GM19043 (cell line): ENCODE measurements around the gene DISC1.
"Not testable (repeated sequence)": the region's sequence is repeated elsewhere in the genome, so short reads cannot be mapped to it uniquely, and the experiment has no call there.

Source experiments
- ATAC-seq: cut with Tn5 transposase; IDR thresholded peaks from one replicate; pipeline ENCODE4 v1.9.1; 2021; ENCODE audit warnings: low read depth; ENCODE audit not compliant: unreplicated experiment

Gene DISC1

DNA sequence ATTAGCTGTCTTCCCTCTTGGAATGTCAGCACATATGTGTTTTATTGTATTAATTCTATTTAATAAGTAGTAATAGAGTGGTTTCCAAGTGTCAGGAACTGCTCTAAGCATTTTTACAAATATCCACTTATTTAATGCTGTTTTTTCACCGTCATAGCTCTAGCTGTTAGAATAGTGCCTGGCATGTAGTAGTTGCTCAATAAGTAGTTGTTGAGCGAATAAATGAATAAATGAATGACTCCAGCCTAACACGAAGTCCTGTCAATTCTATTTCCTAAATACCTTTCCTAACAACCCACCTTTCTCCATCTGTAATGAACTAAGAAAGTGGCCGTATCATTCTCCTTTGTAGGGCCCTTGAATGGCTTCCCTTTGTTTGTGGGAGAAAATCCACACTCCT, 312.5 kb downstream of the DISC1 start:
- ATAC-seq, result no peak

DNA sequence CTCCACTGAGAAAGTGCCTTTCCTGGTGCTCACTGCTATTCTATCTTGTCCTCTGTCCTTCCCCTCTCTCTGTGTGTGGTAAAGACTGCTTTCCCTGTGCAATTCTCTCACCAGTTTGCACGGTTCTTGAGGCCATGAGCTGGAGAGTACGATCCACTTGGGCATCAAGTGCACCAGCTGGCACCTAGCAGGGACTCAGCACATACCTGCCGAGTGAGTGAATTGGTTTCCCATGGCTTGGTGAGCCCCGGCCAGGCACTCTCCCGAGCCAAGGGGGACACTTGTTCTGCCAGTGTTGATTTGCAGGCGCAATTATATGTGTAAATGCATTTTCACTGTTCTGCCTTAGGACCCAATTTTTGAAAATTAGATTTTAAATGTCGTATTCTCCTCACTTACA, 313.5 kb downstream of the DISC1 start:
- no peak for ATAC-seq

DNA sequence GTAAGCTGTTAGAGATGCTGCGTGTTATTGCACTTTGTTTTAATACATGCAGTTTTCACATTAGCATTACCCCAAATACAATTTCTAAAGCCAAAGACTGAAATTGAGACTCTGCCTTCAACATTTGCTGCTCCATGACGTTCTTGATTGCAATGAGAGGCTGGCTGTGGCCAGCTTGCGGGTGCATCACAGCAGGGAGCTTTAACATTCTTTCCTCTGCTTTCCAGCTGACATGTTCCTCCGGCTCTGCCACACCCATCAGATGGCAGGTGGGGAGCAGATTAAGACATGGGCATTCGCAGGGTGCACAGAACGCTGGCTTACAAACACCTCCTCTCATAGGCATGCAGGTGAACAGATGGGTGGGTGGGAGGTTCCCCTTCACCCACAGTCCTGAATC, 314.1 kb downstream of the DISC1 start:
- no peak for ATAC-seq

DNA sequence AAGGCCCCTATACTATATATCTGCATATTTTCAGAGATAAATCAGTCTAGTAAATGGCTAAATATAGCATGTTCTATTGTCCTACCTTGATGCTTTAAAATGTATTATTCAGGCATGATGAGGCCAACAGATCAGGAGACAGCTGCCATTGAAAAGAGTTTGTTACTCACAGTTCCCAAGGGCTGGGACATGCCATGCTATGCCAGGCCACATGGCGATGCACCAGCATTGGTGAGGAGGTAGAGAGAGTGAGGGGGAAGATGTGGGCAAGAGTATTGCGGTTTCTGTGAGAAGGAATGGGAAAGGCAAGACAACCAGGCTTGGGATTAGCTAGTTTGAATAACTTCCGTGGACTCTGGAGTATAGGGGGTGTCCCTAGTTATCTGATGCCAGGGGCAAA, 316.5 kb downstream of the DISC1 start:
- ATAC-seq, result no peak

DNA sequence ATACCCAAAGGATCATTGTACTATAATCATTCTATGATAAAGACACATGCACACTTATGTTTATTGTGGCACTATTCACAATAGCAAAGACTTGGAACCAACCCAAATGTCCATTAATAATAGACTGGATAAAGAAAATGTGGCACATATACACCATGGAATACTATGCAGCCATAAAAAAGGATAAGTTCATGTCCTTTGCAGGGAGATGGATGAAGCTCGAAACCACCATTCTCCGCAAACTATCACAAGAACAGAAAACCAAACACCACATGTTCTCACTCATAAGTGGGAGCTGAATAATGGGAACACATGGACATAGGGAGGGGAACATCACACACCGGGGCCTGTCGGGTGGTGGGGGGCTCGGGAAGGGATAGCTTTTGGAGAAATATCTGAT, 321.5 kb downstream of the DISC1 start:
- ATAC-seq, result not testable (repeated sequence)

DNA sequence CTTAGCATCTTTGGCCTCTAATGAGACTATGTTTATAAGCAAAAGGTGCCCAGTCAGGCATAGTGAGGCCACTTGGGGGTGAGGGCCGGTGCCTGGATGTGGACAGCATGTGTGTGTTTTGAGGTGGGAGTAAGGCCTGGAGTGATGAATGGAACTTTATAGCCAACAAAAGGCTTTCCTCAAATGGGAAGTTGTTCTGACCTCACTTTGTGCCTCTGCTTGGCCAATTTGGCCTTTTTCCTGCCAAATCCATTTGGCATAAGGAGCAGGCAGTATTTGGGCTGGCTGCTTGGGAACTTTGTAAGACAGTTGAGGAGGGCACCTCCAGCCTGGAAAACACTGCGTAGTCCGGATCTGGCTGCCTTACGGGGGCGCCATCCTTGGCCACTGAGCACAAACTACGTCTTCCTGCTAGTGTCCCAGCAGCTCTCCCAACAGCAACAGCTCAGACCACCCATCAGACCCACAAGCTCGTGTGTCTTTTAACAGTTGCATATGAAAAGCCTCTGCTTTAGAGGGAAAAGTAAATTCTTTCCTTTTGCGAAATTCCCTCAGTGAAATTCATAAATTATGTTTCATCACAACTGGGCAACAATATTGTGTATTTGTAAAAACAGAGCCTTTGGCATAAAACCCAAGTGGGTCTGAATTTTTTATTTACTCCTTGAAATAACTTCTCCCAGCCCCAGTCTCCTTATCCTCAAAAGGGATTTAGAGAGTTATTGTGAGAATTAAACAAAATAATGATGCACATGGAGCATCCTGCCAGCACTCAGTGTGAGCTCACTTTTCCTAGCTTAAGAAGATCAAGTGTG, 322.9 kb downstream of the DISC1 start:
- ATAC-seq, result no peak

DNA sequence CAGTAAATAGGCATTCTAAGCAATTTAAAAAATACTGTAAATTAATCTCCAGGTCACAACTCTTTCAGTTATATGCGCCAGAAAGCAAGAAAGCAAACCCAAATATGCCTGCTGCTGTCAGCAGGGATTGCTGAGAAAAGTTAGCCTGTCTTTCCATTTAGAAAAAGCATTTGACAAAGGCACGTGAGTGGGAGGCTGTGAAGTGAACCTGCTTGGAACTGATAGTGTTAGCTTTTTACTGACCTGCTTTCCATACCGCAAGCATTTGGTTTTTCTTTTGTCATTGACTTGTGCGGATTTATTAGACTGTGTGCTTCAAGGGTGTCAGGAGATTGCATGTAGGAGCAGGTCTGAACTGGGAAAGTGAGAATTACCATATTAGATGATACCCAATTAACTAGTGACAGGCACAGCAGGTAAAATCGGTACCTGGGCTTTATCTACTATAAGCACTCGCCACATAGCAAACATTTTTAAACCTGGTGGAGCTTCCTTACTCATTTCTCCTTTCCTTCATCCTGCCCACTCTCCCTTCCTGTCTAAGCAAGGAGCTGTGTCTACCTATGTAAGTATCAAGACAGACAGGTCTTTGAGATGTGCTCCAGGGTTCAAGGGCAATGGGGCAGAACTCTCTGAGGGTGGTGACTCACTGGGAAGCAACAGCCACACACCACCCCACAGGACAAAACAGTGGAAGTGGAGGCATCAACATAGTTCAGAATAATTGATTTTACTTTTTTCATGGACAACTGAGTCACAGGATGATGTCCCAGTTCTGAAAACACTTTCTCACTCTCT, 323.9 kb downstream of the DISC1 start:
- ATAC-seq, result no peak

DNA sequence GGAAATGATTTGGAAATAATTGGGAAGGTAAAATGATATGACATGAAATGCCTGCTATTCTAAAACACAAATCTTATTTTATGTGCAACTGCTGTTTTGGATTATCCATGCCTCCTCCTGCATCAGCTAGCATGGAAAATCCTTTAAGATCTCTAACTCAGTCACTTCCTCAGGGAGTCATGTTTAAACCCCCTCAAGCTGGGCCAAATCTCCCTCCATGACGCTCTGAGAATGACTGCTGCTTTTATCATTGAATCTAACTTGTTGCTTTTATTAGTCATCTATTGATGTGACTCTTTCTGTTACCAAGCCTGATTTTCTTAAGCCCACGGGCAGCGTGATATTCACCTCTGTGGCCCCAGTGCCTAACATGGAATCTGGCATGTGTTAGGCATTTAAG, 324.8 kb downstream of the DISC1 start:
- no peak for ATAC-seq

DNA sequence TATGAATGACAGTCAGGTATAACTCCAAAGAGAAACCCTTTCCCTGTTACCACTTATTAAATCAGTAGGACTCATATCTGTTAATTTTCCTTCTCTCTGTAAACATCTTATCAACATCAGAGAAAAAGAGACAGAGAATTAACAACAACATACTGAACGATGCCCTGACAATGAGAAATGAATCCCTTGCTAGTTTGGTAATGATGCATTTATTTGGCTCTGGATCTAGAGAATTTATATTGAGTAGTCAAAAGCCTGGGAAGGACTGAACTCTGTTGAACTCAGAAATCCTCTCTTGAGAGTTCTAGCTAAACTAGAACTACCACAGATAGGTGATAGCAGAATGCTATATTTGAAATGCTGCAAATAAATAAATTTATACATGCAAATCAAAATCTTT, 325.6 kb downstream of the DISC1 start:
- no peak for ATAC-seq

DNA sequence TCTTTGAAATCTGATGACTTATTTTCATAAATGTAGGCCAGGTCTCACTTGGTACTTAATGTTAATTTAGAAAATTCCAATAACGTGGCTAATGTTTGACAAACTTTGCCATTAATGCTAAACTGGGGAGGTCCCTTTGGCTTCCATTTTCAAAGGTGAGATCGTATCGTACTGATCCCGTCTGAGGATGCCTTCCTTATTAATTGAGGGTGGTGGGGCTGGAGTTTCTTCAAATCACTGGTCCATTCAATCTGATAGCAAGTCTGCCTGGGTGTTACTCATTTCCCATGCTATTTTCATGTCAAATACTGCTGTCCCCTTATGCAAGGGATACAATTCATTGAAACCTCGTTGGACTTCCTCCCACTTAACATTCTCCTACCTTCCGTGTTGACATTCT, 327.1 kb downstream of the DISC1 start:
- ATAC-seq, result no peak

DNA sequence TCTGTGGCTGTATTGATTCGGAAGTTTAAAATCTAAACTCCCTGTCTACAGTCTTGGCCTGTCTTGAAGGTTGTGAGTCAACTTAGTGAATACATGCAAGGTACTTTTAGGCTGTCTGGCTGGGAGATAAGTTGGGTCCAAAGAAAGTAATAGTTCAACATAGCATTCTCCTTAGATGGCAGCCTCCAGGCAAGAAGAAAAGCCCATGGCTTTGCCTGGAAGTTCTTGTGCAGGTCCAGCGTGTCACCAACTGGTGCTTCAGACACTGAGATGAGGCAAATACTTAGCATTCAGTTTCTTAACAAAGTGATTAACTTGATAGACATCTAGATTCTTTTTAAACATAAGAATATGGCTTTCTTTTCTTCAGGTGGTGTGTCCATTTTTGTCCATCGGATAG, 328.2 kb downstream of the DISC1 start:
- no peak for ATAC-seq

DNA sequence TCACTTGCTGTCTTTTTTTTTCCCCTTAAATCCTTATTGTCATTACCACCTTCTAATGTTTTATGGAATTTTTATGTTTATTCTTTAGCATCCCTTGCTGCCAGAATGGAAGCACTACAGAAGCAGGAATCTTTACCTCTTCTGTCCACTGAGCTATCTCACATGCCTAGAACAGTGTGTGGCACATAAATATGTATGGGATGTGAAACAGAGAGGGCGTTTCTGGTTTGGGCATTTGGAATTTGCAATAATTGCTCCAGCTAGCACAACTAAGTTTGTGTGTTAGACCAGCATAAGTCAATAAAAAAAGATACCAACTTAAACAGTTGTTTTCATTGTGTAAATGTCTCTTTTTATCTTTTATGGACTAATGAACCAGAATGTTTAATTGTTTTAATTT, 330.8 kb downstream of the DISC1 start:
- ATAC-seq, result no peak

DNA sequence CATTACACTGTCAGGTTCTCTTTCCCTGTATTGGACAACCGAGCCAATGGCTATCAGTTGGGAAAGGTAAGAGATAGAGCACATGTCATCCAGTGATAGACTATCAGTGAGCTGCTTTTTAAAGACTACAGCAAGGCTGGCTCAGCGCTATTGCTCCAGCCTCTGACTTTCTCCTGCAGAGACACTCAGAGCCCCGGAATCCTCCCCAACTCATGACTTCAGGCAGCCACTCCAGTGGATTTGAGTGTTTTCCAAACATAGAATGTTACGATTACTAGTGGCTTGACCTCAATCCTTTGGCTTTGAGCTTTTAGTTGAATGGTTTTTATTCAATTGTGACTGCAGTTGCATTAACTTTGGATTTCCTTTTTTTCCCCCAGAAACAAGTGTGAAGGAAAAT, 331.9 kb downstream of the DISC1 start:
- ATAC-seq, result no peak

DNA sequence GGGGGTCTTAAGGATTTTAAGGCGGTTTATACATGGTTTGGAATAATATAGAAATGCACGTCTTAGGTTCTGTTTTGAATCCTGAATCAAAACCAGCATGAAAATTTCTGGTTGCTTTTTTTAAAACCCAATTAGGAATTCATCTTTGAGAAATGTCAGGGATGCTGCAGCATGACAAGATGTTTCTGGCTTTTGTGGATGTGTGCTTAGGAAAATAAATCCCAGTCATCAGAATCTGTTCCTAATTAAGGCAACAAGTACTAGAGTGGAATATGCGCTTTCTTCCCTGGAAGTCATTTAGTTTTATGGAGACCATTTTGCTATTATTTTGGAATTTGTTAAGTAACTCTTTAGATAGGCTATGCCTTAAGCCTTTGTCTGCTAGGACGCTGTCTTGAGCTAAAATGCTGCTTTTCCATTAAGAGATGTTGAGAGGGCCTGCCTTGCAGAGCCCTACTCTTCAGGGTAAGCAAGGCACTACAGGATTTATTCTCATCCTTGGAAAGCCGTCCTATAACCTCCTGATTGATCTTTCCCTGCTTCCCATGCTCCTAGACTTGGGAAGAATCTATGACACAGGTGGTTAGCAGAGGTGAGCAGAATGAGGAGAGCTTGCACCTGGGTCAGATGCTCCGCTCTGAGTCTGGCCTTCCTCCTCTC, 332.8 kb downstream of the DISC1 start:
- no peak for ATAC-seq

DNA sequence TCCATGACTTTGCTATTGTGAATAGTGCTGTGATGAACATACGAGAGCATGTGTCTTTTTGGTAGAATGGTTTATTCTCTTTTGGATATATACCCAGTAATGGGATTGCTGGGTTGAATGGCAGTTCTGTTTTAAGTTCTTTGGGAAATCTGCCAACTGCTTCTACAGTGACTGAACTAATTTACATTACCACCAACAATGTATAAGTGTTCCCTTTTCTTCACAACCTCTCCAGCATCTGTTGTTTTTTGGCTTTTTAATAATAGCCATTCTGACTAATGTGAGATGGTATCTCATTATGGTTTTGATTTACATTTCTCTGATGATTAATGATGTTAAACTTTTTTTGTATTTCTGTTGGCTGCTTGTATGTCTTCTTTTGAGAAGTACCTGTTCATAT, 335.2 kb downstream of the DISC1 start:
- ATAC-seq, result not testable (repeated sequence)

DNA sequence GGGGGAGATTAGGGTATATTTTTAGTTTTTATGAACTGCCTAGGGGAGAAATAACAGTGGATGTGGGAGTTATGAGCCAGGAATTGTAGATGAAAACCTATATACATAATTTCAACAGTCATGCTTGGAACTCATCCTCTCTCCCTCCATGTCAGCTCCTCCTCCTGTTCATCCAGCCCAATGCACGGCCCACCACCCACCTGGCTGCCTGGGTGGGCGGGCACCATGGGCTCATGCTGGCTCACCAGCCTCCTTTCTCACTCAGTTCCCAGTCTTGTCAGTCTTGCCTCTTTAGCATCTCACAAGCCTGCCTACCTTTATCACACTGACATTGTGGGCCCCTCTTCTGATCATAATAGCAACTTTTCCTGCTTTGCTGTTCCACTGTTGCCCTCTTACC, 336.0 kb downstream of the DISC1 start:
- no peak for ATAC-seq

DNA sequence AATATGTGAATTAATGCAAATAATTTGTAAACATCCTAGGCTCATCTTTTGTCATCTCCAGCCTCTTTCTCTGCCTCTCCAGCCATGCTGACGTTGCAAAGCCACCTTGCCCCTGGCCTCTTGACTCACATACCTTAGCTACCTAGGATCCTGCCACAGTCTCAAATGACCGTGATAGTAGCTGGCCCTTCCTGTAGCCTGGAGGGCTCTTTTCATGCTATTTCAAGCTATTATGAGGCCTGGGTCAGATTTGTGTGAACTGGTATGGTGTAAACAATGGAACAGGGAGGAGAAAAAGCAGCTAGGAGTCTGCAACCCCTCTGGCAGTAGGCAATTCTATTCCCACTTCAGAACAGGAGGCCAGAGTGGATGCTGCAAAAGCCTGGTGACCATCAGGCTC, 337.7 kb downstream of the DISC1 start:
- ATAC-seq, result no peak

DNA sequence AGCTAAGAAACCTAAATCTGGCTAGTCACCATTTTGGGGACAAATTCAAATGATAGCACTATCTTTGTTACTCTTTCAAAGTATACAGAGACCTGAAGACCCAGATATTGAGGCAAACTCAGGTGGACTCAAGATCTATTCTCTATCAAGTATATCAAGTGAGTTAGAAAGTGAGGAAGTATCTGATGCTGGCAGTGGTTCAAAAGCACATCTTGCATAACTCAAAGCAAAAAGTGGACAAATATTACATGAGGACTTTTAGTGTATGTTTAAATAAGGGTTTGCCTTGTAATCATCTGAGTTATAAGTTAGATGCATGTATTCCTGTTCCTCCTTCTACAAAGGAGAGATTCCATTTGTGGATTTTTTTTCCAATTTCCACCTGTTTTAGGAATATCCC, 338.4 kb downstream of the DISC1 start:
- no peak for ATAC-seq

DNA sequence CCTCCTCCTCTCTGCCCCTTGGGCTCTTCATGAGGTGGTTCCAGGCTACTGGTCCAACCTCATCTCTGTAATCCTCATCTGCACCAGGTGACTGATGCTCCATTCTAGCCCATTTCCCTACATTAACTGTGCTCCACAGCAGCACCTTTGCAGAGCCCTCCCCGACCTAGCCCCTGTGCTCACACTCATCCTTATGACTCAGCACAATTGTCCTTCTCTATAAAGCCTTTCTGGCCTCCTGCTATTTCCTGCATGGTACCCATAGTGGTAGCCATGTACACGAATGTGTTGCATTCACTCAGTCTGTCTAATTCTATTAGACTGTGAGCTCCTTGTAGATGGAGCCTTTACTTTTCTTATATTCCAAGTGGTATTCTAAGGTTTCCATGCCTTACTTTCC, 339.0 kb downstream of the DISC1 start:
- no peak for ATAC-seq

DNA sequence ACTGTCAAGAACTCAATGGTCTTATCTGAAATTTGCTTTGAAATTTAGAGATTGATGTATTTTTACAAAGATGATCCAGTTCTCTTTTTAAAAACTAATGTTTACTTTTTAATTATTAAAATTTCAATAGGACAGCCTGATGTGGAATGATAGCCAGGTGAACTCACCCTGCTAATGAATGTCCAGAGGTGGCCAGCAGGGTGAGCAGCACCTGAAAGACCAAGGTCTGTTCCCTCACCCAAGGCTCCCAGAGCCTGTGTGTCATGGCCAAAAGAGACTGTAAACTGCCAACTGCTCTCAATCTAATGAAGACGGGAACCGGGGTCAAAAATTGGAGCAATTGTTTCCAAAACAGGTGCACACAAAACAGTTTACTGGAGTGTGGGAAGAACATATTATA, 340.4 kb downstream of the DISC1 start:
- no peak for ATAC-seq

DNA sequence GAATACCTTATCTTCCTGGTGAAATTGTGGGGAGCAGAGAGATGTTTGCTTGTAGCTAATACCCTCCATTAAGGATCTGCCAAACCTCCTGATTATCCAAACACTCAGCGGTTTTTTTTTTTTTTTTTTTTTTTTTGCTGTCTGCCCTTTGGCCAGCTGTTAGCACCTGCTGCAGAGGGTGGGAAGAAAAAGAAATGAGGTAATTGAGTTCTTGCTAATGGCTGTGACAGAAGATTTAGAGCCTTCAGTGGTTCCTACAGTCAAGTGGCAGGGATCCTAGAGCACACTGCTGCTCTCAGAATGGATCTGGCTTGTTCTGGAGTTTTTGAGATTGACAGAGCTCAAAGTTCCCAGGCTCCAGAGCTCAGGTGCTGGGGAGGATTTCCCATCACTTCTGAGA, 342.5 kb downstream of the DISC1 start:
- no peak for ATAC-seq

DNA sequence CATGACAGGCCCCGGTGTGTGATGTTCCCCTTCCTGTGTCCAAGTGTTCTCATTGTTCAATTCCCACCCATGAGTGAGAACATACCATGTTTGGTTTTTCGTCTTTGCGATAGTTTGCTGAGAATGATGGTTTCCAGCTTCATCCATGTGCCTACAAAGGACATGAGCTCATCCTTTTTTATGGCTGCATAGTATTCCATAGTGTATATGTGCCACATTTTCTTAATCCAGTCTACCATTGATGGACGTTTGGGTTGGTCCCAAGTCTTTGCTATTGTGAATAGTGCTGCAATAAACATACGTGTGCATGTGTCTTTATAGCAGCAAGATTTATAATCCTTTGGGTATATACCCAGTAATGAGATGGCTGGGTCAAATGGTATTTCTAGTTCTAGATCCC, 343.2 kb downstream of the DISC1 start:
- ATAC-seq, result not testable (repeated sequence)
